ENCODE measurements around the gene PPP2R3B.

DNA sequence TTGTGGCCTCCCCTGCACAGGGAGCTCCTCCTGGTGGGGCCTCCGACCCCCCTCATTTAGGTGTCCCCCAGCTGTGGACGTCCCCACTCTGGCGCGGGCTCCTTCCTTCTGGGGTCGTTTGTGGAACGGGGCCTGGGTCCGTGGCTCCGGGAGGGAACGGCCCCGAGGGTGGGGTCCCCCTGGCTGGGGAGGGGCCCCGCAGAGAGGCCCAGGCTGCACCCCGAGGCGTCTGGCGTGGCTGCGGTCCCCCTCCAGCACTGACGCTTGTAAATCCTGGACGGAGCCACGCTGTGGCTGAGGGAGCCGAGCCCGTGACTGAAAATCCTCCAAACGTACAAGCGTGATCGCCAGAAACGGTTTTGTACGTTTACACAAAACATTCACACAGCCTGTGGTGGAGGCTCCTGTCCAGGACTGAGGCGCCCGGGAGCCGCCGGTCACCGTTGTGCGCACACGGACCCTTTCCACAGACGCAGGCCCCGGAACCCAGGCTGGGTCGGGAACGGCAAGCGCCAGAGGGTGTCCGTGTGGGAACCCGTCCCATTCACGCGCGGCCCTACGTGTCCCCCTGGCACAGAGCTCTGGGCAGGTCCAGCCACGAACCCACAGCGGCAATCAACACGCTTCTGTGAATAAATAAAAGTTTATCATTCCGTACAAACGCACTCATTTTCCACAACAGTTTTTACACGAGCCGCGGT is 52.9 kb downstream of the PPP2R3B start:
- TF ChIP-seq CTCF (IDR thresholded peaks at IDR 0.05) (no peak), EZH2 (IDR thresholded peaks at IDR 0.05) (no peak)
